Peyer's patch (tissue), 4 donors: Measurements from ENCODE around the gene HPCAL1.

Experiments used
- POLR2A ChIP-seq, 2 donors: fragments of 450-650 bp; IDR thresholded peaks; one replicate each; pipeline ENCODE4 v1.5.1; 2017; ENCODE audit warnings: antibody characterized with exemption in 2 of 2, mild to moderate bottlenecking in 2 of 2, moderate library complexity in 2 of 2
- TF ChIP-seq, protein P1 (sequence below), 6 experiments: fragments of 450-650 bp in 4 of 6; fragments of 200-600 bp in 2 of 6; sonication (generic) in 1 of 6; IDR thresholded peaks; one replicate each; pipeline ENCODE4 v1.5.1; 2017 to 2019; ENCODE audit warnings: antibody characterized with exemption in 6 of 6, mild to moderate bottlenecking in 3 of 6, moderate library complexity in 1 of 6

DNA sequence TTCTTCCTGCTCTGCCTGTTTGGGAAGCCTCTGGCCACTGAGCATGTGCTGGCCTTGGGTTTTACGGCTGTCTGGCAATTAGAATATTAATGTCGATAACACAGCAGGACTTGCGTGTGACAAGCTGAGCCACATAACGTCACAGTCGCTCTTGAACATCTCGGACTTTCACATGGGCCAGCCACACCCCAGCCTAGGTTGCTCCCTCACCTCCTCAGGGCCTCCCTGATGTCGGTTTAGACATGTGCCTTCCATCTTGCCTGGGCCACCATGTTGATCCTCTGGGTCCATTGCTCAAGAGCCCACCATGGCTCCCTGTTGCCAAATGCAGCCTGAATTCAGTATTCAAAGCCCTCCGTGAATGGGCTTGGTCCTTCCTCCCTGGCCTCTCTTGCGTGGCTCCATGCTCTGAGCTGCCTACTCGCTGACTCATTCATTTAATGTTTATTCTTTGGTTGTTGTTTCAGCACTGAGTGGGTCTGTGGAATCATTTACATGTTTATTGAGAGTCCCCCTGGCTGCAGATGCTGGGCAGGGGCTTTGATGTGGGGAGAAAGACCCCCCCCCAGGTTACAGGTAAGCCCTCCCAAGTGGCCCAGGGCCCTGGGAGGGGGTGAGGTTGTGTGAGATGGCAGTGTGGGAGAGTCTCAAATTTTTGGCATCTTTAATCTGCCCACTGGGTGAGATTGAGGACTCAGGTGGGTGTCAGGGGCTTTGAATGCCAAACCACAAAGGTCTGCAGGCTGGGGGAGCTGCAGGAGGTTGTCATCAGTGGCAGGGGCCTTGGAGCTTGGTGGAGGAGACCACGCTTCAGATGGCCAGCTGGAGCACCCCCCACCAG, 83.4 kb downstream of the HPCAL1 start:
- TF ChIP-seq, protein P1, sequence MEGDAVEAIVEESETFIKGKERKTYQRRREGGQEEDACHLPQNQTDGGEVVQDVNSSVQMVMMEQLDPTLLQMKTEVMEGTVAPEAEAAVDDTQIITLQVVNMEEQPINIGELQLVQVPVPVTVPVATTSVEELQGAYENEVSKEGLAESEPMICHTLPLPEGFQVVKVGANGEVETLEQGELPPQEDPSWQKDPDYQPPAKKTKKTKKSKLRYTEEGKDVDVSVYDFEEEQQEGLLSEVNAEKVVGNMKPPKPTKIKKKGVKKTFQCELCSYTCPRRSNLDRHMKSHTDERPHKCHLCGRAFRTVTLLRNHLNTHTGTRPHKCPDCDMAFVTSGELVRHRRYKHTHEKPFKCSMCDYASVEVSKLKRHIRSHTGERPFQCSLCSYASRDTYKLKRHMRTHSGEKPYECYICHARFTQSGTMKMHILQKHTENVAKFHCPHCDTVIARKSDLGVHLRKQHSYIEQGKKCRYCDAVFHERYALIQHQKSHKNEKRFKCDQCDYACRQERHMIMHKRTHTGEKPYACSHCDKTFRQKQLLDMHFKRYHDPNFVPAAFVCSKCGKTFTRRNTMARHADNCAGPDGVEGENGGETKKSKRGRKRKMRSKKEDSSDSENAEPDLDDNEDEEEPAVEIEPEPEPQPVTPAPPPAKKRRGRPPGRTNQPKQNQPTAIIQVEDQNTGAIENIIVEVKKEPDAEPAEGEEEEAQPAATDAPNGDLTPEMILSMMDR (IDR thresholded peaks at IDR 0.05) = no peak
- TF ChIP-seq POLR2A (IDR thresholded peaks at IDR 0.05) = no peak
